Vagina (tissue), 2 donors: ENCODE data around the gene AQP12A.

Experiments
- POLR2A ChIP-seq, 2 donors: fragments of 450-650 bp; IDR thresholded peaks; one replicate each; pipeline ENCODE4 v1.6.1; 2017; ENCODE audit warnings: antibody characterized with exemption in 2 of 2, mild to moderate bottlenecking in 2 of 2, moderate library complexity in 2 of 2
- TF ChIP-seq, protein P1 (sequence below), 3 experiments: fragments of 450-650 bp in 2 of 3; fragments of 200-600 bp in 1 of 3; sonication (generic) in 1 of 3; IDR thresholded peaks; one replicate each; pipeline ENCODE4 v1.5.1; 2017 to 2019; ENCODE audit warnings: antibody characterized with exemption in 3 of 3, mild to moderate bottlenecking in 2 of 3, moderate library complexity in 2 of 3

DNA sequence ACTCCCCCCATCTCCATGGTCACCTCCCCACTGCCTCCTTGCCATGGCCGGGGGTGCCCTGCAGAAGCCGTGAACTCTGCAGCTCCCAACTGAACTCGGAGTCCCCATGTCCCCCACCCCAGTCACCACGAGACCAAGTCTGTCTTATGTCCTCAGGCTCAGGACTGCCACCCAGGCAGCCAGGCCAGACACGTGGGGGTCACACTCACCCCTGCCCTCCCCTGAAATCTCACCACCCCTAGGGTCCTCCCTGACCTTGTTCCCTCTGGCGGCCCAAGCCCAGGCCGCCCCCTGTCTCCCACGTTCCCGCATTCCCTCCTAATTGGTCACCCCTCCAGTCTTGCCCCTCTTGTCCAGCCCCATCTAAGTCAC is 11.0 kb downstream of the AQP12A start:
- TF ChIP-seq, protein P1, sequence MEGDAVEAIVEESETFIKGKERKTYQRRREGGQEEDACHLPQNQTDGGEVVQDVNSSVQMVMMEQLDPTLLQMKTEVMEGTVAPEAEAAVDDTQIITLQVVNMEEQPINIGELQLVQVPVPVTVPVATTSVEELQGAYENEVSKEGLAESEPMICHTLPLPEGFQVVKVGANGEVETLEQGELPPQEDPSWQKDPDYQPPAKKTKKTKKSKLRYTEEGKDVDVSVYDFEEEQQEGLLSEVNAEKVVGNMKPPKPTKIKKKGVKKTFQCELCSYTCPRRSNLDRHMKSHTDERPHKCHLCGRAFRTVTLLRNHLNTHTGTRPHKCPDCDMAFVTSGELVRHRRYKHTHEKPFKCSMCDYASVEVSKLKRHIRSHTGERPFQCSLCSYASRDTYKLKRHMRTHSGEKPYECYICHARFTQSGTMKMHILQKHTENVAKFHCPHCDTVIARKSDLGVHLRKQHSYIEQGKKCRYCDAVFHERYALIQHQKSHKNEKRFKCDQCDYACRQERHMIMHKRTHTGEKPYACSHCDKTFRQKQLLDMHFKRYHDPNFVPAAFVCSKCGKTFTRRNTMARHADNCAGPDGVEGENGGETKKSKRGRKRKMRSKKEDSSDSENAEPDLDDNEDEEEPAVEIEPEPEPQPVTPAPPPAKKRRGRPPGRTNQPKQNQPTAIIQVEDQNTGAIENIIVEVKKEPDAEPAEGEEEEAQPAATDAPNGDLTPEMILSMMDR (IDR thresholded peaks at IDR 0.05), result no peak
- no peak for TF ChIP-seq POLR2A (IDR thresholded peaks at IDR 0.05)
